GM10266 (cell line): ENCODE measurements around the gene UNC119.

ENCODE experiments used
- DNase-seq: peaks from one replicate; pipeline ENCODE4 v3.0.0; 2012; ENCODE audit errors: extremely low spot score
- TF ChIP-seq, protein P1 (sequence below): IDR thresholded peaks from 2 replicates; pipeline ENCODE4 v1.5.1; 2012; ENCODE audit warnings: mild to moderate bottlenecking, low read depth; ENCODE audit not compliant: control insufficient read depth, insufficient read depth; ENCODE audit errors: missing control alignments

The UNC119 gene

DNA sequence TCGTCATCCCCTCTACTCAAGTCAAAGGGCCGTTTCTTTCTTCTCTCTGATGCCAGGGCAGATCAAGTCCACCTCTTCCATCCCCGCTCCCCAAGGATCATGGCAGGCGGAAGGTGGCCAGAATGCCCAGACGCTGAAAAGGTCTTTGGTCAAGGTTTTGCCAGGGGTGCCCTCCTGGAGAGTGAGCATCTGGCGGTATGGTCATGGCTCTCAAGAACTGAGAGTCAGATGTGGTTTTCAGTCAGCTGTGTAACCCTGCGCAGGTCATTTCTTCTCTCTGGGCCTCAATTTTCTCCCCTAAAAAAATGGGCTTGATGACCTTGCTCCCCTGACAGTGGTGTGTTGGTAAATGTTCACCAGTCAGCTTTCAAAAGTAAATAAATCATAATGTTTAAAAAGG is 33.8 kb downstream of the UNC119 start:
- TF ChIP-seq, protein P1, sequence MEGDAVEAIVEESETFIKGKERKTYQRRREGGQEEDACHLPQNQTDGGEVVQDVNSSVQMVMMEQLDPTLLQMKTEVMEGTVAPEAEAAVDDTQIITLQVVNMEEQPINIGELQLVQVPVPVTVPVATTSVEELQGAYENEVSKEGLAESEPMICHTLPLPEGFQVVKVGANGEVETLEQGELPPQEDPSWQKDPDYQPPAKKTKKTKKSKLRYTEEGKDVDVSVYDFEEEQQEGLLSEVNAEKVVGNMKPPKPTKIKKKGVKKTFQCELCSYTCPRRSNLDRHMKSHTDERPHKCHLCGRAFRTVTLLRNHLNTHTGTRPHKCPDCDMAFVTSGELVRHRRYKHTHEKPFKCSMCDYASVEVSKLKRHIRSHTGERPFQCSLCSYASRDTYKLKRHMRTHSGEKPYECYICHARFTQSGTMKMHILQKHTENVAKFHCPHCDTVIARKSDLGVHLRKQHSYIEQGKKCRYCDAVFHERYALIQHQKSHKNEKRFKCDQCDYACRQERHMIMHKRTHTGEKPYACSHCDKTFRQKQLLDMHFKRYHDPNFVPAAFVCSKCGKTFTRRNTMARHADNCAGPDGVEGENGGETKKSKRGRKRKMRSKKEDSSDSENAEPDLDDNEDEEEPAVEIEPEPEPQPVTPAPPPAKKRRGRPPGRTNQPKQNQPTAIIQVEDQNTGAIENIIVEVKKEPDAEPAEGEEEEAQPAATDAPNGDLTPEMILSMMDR = no peak
- no peak for DNase-seq

GRCh38 chr17:28518132-28518531 is 34.3 kb downstream of the UNC119 start:
- no peak for DNase-seq
- TF ChIP-seq, protein P1 = no peak

GRCh38 chr17:28515518-28515917 is 36.9 kb downstream of the UNC119 start:
- TF ChIP-seq, protein P1 = no peak
- no peak for DNase-seq

DNA sequence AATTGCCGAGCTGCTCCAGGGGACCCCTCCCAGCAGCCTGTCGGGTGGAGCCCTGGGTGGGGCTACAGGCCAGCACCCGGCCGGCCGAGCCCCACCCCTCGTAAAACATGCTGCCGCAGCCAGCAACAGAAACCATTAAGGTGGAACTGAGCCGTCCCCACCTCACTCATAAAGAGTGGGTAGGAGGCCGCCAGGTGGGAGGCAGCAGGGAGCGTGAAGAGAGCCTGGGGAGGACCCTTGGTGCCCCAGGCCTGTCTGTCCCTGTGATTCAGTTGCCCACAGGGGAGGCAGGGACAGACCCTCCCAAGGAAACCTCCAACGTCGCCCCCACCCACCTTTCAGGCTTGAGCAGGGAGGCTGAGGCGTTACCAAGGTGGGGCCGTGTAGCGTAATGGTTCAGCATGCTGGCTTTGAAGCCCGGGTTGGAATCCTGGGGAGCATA is 37.8 kb downstream of the UNC119 start:
- no peak for DNase-seq
- TF ChIP-seq, protein P1 = no peak

- no peak for DNase-seq
- TF ChIP-seq, protein P1 = no peak
These were observed 38.9 kb downstream of the UNC119 start for GRCh38 chr17:28513476-28513875.

DNA sequence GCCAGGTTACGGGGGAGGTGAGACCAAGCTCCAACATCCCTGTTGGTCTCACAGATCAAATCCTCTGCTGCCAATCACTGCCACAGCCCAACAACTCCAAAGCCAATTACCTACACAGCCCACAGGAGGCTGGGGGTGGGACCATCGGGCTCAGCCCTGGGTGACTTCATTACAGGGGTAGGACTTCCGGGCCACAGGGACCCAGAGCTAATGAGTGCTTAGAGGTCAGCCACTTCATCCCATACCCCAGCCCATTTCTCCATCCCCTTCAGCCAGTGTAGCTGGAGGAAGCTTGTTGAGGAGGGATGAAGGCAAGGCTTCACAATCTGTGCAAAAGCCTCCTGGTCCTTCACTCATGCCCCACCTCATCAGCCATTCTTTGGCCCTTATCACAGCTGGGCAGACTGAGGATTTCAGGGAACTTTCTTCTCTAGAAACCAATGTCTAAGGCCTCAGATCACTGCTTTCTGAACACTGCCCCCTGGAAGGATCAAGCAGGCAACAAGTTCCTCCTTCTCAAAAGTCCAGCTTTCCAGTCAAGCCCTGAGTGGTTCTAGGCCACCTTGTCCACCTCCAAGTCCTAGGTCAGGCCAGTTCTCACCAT is 40.5 kb downstream of the UNC119 start:
- TF ChIP-seq, protein P1 = no peak
- DNase-seq = no peak

DNA sequence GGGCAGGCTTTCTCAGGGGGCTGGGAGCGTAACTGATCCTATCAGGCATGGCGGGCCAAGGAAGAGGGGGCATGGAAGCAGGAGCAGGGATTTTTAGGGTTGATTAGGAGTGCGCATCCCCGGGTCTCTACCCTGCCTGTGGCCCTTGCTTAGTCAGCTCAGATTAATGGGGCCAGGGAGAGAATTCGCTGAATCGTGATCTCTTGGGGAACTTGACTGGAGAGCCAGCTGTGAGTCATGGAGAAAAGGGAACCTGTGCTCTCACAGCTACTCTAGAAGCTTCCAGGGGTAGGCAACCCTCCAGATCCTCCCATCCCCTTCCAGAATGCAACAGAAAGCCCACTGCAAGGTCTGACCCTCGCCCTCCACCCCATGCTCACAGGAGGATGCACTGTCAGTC is 42.6 kb downstream of the UNC119 start:
- DNase-seq = no peak
- TF ChIP-seq, protein P1 = no peak
